DND-41 (cell line): ENCODE data around the gene MYCBP2.

Source experiments
- CTCF ChIP-seq: IDR thresholded peaks from 2 replicates; pipeline ENCODE4 v1.5.1; 2012; ENCODE audit warnings: borderline replicate concordance, low read length, moderate library complexity, mild to moderate bottlenecking; ENCODE audit not compliant: poor library complexity, severe bottlenecking; ENCODE audit errors: extremely low read depth
- EZH2 ChIP-seq: IDR thresholded peaks from 3 replicates; pipeline ENCODE4 v1.6.1; 2012; ENCODE audit warnings: borderline replicate concordance, low read depth, mild to moderate bottlenecking, moderate library complexity, low read length, inconsistent platforms; ENCODE audit not compliant: severe bottlenecking

- TF ChIP-seq CTCF (no peak), EZH2 (no peak)
Measured at GRCh38 chr13:77291774-77292173, 35.1 kb downstream of the MYCBP2 start.
